Measurements from ENCODE around the gene ELAVL3.
A peak's percentile ranks its signal among the peaks of the same experiment; 100 is the strongest.

Gene ELAVL3

GRCh38 chr19:11447347-11448262 is 33.2 kb downstream of the ELAVL3 start:
- no peak for TF ChIP-seq L3MBTL2 (conservative IDR thresholded peaks at IDR 0.05)
- no peak for TF ChIP-seq LEF1 (IDR thresholded peaks at IDR 0.05; ENCODE audit: borderline replicate concordance)
- no peak for TF ChIP-seq FOXA1 (IDR thresholded peaks at IDR 0.05)
- TF ChIP-seq NFRKB (IDR thresholded peaks at IDR 0.05), result no peak
- no peak for TF ChIP-seq TARDBP (IDR thresholded peaks at IDR 0.05)
- no peak for TF ChIP-seq SUZ12 (IDR thresholded peaks at IDR 0.05)
- no peak for TF ChIP-seq ARNT (IDR thresholded peaks at IDR 0.05)
- no peak for TF ChIP-seq HDGF (IDR thresholded peaks at IDR 0.05; ENCODE audit: borderline replicate concordance)
- TF ChIP-seq, protein P1, sequence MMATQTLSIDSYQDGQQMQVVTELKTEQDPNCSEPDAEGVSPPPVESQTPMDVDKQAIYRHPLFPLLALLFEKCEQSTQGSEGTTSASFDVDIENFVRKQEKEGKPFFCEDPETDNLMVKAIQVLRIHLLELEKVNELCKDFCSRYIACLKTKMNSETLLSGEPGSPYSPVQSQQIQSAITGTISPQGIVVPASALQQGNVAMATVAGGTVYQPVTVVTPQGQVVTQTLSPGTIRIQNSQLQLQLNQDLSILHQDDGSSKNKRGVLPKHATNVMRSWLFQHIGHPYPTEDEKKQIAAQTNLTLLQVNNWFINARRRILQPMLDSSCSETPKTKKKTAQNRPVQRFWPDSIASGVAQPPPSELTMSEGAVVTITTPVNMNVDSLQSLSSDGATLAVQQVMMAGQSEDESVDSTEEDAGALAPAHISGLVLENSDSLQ (IDR thresholded peaks at IDR 0.05), result no peak
- no peak for TF ChIP-seq ELF4 (IDR thresholded peaks at IDR 0.05)
- no peak for TF ChIP-seq FOXK2 (IDR thresholded peaks at IDR 0.05)
- CTCF ChIA-PET, result interaction anchor here (1.0 to 1.5 kb wide), 2 partner anchors 64 to 67 kb away, joined by 3 to 4 read pairs; no protein-coding TSS in a partner anchor
- DNase-seq (ENCODE audit: extremely low spot score), result no peak
- POLR2A ChIA-PET, result interaction anchor here (0.9 kb wide), 1 partner anchor 73 kb away, joined by 3 read pairs; no protein-coding TSS in a partner anchor

DNA sequence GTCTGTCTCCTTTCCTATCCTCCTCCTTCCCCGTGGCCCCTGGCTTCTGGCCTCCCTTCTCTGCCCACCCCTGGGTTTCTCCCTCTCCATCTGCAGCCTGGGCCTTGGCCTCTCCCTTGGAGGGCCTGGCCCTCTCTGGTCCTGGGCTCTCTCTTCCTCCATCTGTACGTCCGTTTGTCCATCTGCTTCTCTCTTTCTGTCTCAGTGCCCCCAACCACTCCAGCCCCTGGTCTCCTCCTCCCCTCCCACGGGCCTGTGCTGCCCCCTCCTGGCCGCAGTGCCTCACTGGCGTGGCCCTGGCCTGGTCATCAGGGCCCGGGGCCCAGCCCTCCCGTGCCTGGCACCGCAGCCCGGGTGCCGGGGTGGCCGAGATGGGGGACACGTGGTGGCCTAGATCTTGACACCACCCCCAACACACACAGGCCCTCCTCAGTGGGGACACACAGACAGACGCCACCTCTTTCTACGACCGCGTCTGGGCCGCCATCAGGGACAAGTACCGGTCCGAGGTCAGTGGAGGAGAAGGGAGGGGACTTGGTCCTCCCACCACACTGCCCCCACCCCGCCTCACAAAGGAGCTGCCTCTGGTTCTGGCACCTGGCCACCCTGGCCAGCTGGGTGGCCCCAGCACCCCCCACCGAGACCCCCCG is 34.1 kb downstream of the ELAVL3 start:
- TF ChIP-seq ARNT (IDR thresholded peaks at IDR 0.05), result no peak
- TF ChIP-seq ELF4 (IDR thresholded peaks at IDR 0.05), result no peak
- no peak for TF ChIP-seq HDGF (IDR thresholded peaks at IDR 0.05; ENCODE audit: borderline replicate concordance)
- TF ChIP-seq L3MBTL2 (conservative IDR thresholded peaks at IDR 0.05), result no peak
- no peak for TF ChIP-seq FOXK2 (IDR thresholded peaks at IDR 0.05)
- TF ChIP-seq FOXA1 (IDR thresholded peaks at IDR 0.05), result no peak
- no peak for TF ChIP-seq LEF1 (IDR thresholded peaks at IDR 0.05; ENCODE audit: borderline replicate concordance)
- no peak for TF ChIP-seq BHLHE40 (IDR thresholded peaks at IDR 0.05; ENCODE audit: borderline replicate concordance)
- TF ChIP-seq ZNF384 (IDR thresholded peaks at IDR 0.05), result no peak
- no peak for TF ChIP-seq FOXM1 (IDR thresholded peaks at IDR 0.05; ENCODE audit: borderline replicate concordance)
- TF ChIP-seq TARDBP (IDR thresholded peaks at IDR 0.05), result no peak
- TF ChIP-seq NFRKB (IDR thresholded peaks at IDR 0.05), result no peak
- TF ChIP-seq CTBP1 (IDR thresholded peaks at IDR 0.05; ENCODE audit: borderline replicate concordance), result no peak
- ChIA-PET POLR2A (no interaction called here), CTCF (interaction anchor here (0.9 to 1.5 kb wide), 6 partner anchors 9 to 69 kb away, joined by 3 to 12 read pairs (median 6); partner anchors contain the start of genes EPOR, ODAD3 and PRKCSH)
- peak; percentile 83 for DNase-seq (ENCODE audit: extremely low spot score)

DNA sequence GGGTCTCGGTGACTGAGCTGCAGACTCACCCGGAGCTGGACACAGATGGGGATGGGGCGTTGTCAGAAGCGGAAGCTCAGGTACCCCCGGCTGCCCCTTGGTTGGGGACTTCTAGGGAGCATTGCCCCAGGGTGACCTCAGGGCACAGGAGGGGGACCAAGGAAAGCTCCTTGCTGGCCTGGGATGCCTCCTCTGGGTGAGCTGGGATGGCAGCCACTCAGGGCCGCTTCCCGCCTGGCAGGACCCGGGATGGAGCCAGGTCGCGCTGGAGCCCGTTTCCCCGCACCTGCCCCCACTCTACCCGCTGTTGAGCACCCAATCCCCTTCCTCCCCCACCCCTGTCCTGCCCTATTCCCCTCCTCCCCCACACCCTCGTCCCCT is 34.6 kb downstream of the ELAVL3 start:
- DNase-seq (ENCODE audit: extremely low spot score), result no peak
- TF ChIP-seq ELF4 (IDR thresholded peaks at IDR 0.05), result no peak
- ChIA-PET POLR2A (interaction anchor here (1.0 to 1.1 kb wide), 2 partner anchors 70 to 72 kb away, joined by 3 to 4 read pairs; partner anchors contain the start of gene SWSAP1), CTCF (interaction anchor here (0.9 to 1.5 kb wide), 5 partner anchors 9 to 69 kb away, joined by 3 to 12 read pairs (median 7); partner anchors contain the start of genes EPOR, ODAD3 and PRKCSH)

DNA sequence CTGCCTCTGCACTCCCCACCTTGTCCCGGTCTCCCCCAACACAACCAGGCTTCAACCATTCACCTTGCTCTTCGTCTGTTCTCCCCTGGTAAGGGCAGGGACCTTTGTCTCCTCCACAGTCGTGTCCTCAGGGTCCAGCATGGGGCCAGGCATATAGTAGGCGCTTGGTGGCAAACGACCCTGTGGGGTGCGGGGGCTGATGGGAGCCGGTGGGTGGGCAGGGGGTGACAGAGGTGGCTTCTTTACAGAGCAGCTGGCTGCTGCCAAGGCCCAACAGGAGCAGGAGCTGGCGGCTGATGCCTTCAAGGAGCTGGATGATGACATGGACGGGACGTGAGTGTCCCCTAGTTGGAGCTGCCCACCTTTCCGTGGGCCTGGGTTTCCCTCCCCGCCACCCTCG is 35.7 kb downstream of the ELAVL3 start:
- DNase-seq (ENCODE audit: extremely low spot score), result no peak
- TF ChIP-seq TARDBP (IDR thresholded peaks at IDR 0.05) (no peak), NFRKB (IDR thresholded peaks at IDR 0.05) (no peak), FOXK2 (IDR thresholded peaks at IDR 0.05) (no peak), ZNF384 (IDR thresholded peaks at IDR 0.05) (no peak), L3MBTL2 (conservative IDR thresholded peaks at IDR 0.05) (no peak), BHLHE40 (IDR thresholded peaks at IDR 0.05; ENCODE audit: borderline replicate concordance) (no peak), LEF1 (IDR thresholded peaks at IDR 0.05; ENCODE audit: borderline replicate concordance) (no peak), SP1 (IDR thresholded peaks at IDR 0.05) (no peak), FOXM1 (IDR thresholded peaks at IDR 0.05; ENCODE audit: borderline replicate concordance) (no peak), FOXA1 (IDR thresholded peaks at IDR 0.05) (no peak), HDGF (IDR thresholded peaks at IDR 0.05; ENCODE audit: borderline replicate concordance) (no peak), SUZ12 (IDR thresholded peaks at IDR 0.05) (no peak), CTBP1 (IDR thresholded peaks at IDR 0.05; ENCODE audit: borderline replicate concordance) (no peak), ARNT (IDR thresholded peaks at IDR 0.05) (no peak), ELF4 (IDR thresholded peaks at IDR 0.05) (no peak)
- TF ChIP-seq, protein P1 (IDR thresholded peaks at IDR 0.05), result no peak
- POLR2A ChIA-PET, result interaction anchor here (0.9 to 1.1 kb wide), 5 partner anchors 61 to 151 kb away, joined by 3 to 4 read pairs (median 3); partner anchors contain the start of genes EPOR and SWSAP1
- CTCF ChIA-PET, result interaction anchor here (1.4 to 1.5 kb wide), 2 partner anchors 62 to 64 kb away, joined by 5 to 12 read pairs; partner anchors contain the start of gene EPOR

DNA sequence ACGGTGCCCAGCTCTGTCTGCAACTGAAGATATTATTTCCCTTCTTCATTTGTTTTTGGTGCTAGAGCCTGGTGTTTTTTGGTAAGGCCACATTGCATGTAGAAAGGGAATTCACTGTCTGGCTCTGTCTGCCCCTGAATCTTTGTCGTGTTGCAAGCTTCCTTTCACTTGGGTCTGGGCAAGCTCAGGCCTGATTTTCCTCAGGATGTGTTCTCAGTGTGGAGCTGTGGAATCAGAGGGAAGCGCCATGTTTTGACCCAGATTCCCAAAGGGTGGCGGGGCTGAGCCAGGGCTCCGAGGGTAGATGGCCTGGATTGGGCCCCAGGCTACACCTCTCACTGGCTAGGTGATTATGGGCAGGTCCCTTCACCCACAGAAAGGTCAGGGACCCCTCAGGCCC is 36.8 kb downstream of the ELAVL3 start:
- no peak for TF ChIP-seq NFRKB (IDR thresholded peaks at IDR 0.05)
- TF ChIP-seq FOXM1 (IDR thresholded peaks at IDR 0.05; ENCODE audit: borderline replicate concordance), result no peak
- no peak for TF ChIP-seq BHLHE40 (IDR thresholded peaks at IDR 0.05; ENCODE audit: borderline replicate concordance)
- no peak for TF ChIP-seq TARDBP (IDR thresholded peaks at IDR 0.05)
- TF ChIP-seq SP1 (IDR thresholded peaks at IDR 0.05), result no peak
- TF ChIP-seq ELF4 (IDR thresholded peaks at IDR 0.05), result no peak
- no peak for TF ChIP-seq CTBP1 (IDR thresholded peaks at IDR 0.05; ENCODE audit: borderline replicate concordance)
- ChIA-PET POLR2A (interaction anchor here (0.7 to 1.6 kb wide), 2 partner anchors 9 to 63 kb away, joined by 3 to 5 read pairs; partner anchors contain the start of gene ODAD3), CTCF (interaction anchor here (1.7 to 1.8 kb wide), 2 partner anchors 63 to 67 kb away, joined by 5 to 7 read pairs; no protein-coding TSS in a partner anchor)
- no peak for DNase-seq (ENCODE audit: extremely low spot score)

- ChIA-PET POLR2A (interaction anchor here (1.1 kb wide), 1 partner anchor 57 kb away, joined by 3 read pairs; no protein-coding TSS in a partner anchor), CTCF (no interaction called here)
- TF ChIP-seq ZNF384 (IDR thresholded peaks at IDR 0.05), result no peak
- DNase-seq (ENCODE audit: extremely low spot score), result no peak
Measured at GRCh38 chr19:11437955-11438354, 42.9 kb downstream of the ELAVL3 start.

All from HEK293T (cell line).